Activated CD4-positive, alpha-beta T cell treated with anti-CD3 and anti-CD28 coated beads for 4 hours (primary cell): ENCODE measurements around the gene NPHP4.
A peak's percentile ranks its signal among the peaks of the same experiment; 100 is the strongest.
"Not testable (repeated sequence)": the region's sequence is repeated elsewhere in the genome, so short reads cannot be mapped to it uniquely, and the experiment has no call there.

ENCODE experiments used
- DNase-seq, 2 donors: peaks; one replicate each; pipeline ENCODE4 v3.0.0-alpha.2; 2020

The NPHP4 gene

GRCh38 chr1:6022193-6022592 is 30.0 kb upstream of the NPHP4 start:
- no peak for DNase-seq

- no peak for DNase-seq
These were observed 27.1 kb upstream of the NPHP4 start for GRCh38 chr1:6019166-6019845.

- not testable (repeated sequence) for DNase-seq
These were observed 25.4 kb upstream of the NPHP4 start for GRCh38 chr1:6017654-6018053.

GRCh38 chr1:6016191-6016865 is 24.1 kb upstream of the NPHP4 start:
- DNase-seq, result no peak

GRCh38 chr1:6014130-6014999 is 22.1 kb upstream of the NPHP4 start:
- DNase-seq, result no peak

- no peak for DNase-seq
These were observed 21.3 kb upstream of the NPHP4 start for GRCh38 chr1:6013491-6013890.

- DNase-seq, result no peak
These were observed 20.5 kb upstream of the NPHP4 start for GRCh38 chr1:6012529-6013318.

GRCh38 chr1:6011946-6012258 is 19.7 kb upstream of the NPHP4 start:
- DNase-seq, result no peak

- DNase-seq, result no peak
These were observed 19.1 kb upstream of the NPHP4 start for GRCh38 chr1:6011161-6011945.

- DNase-seq, result no peak
These were observed 18.3 kb upstream of the NPHP4 start for GRCh38 chr1:6010554-6010953.

GRCh38 chr1:6009120-6010040 is 17.2 kb upstream of the NPHP4 start:
- DNase-seq, result no peak

GRCh38 chr1:6008696-6009095 is 16.5 kb upstream of the NPHP4 start:
- DNase-seq, result no peak

GRCh38 chr1:6008084-6008415 is 15.8 kb upstream of the NPHP4 start:
- DNase-seq, result no peak

- peak in 1 of 2 donors; percentile 32 for DNase-seq
These were observed 15.3 kb upstream of the NPHP4 start for GRCh38 chr1:6007318-6008083.

- DNase-seq, result no peak
These were observed 14.7 kb upstream of the NPHP4 start for GRCh38 chr1:6006882-6007281.

- no peak for DNase-seq
These were observed 13.2 kb upstream of the NPHP4 start for GRCh38 chr1:6005276-6005917.

- no peak for DNase-seq
These were observed 12.3 kb upstream of the NPHP4 start for GRCh38 chr1:6004412-6005123.

GRCh38 chr1:6003568-6004411 is 11.6 kb upstream of the NPHP4 start:
- no peak for DNase-seq
